HepG2 (cell line): ENCODE data around the gene CNNM2. TPM values are rescaled to one million over a fixed set of nuclear protein-coding genes. Genes with fewer than 3 reads are reported as not detected.

Source experiments
- ATRX ChIP-seq: sonication (generic); formaldehyde crosslinking; IDR thresholded peaks from 2 replicates; pipeline ENCODE4 v1.4.0; 2020; ENCODE audit warnings: missing genetic modification reagents, borderline replicate concordance
- IRF2 ChIP-seq: IDR thresholded peaks from 2 replicates; pipeline ENCODE4 v1.6.1; 2018; ENCODE audit warnings: missing genetic modification reagents, missing compliant biosample characterization
- KDM3A ChIP-seq: IDR thresholded peaks from 2 replicates; pipeline ENCODE4 v1.6.1; 2018; ENCODE audit warnings: low read depth, missing compliant biosample characterization
- KLF6 ChIP-seq: IDR thresholded peaks from 2 replicates; pipeline ENCODE4 v1.8.0; 2016; ENCODE audit warnings: missing biosample characterization, missing genetic modification reagents
- MYC ChIP-seq: sonication (generic); formaldehyde crosslinking; IDR thresholded peaks from 2 replicates; pipeline ENCODE4 v1.9.0; 2021; ENCODE audit warnings: missing genetic modification reagents, borderline replicate concordance
- NFATC3 ChIP-seq: sonication (generic); formaldehyde crosslinking; IDR thresholded peaks from 2 replicates; pipeline ENCODE4 v1.5.1; 2020; ENCODE audit warnings: mild to moderate bottlenecking, missing genetic modification reagents
- RFXANK ChIP-seq: IDR thresholded peaks from 2 replicates; pipeline ENCODE4 v1.6.1; 2016
- ZFP36 ChIP-seq: fragments of 150-350 bp; IDR thresholded peaks from 2 replicates; pipeline ENCODE4 v1.6.1; 2018; ENCODE audit warnings: borderline replicate concordance, low read length, low read depth; ENCODE audit not compliant: partially characterized antibody
- ZNF496 ChIP-seq: sonication (generic); formaldehyde crosslinking; IDR thresholded peaks from 2 replicates; pipeline ENCODE4 v1.8.1; 2023; ENCODE audit warnings: mild to moderate bottlenecking, moderate library complexity, missing genetic modification reagents; ENCODE audit not compliant: insufficient replicate concordance
- ZNF788 ChIP-seq: sonication (generic); formaldehyde crosslinking; IDR thresholded peaks from 2 replicates; pipeline ENCODE4 v1.5.0; 2020; ENCODE audit warnings: mild to moderate bottlenecking, missing genetic modification reagents, borderline replicate concordance
- ZNF850 ChIP-seq: sonication (generic); formaldehyde crosslinking; conservative IDR thresholded peaks from 2 replicates; pipeline ENCODE4 v1.9.0; 2021; ENCODE audit warnings: mild to moderate bottlenecking, missing genetic modification reagents
- polyA plus RNA-seq, 8 experiments: library from polyadenylated mRNA; depleted of rRNA in 3 of 8; stranded (reverse) in 7 of 8; unstranded in 1 of 8; fragments of >200 nt; fragmentation: Illumina TruSeq in 4 of 8; extraction: Trizol in 4 of 8; gene quantifications; 2 replicates each; pipeline versions ENCODE4 v1.2.1 to v1.2.3, GENCODE V29; 2011 to 2016; ENCODE audit warnings: low read depth in 4 of 8, missing spikeins in 1 of 8, mixed read lengths in 1 of 8; ENCODE audit not compliant: insufficient read depth in 1 of 8
- total RNA-seq, 5 experiments: library from RNA; depleted of rRNA; stranded (reverse); fragments of >200 nt; fragmentation: Illumina TruSeq; extraction: Trizol; gene quantifications; 2 replicates each; pipeline ENCODE4 v1.2.3, GENCODE V29; 2016; ENCODE audit warnings: low read depth in 1 of 5
- TF ChIP-seq, protein P1 (sequence below): sonication (generic); formaldehyde crosslinking; IDR thresholded peaks from 2 replicates; pipeline ENCODE4 v1.4.0; 2020; ENCODE audit warnings: missing genetic modification reagents
- TF ChIP-seq, protein P2 (sequence below): sonication (generic); formaldehyde crosslinking; IDR thresholded peaks from 2 replicates; pipeline ENCODE4 v1.5.0; 2020; ENCODE audit warnings: mild to moderate bottlenecking, missing genetic modification reagents
- TF ChIP-seq, protein P3 (sequence below): sonication (generic); formaldehyde crosslinking; IDR thresholded peaks from 2 replicates; pipeline ENCODE4 v1.5.1; 2020; ENCODE audit warnings: mild to moderate bottlenecking, missing genetic modification reagents, borderline replicate concordance
- TF ChIP-seq, protein P4 (sequence below): sonication (generic); formaldehyde crosslinking; IDR thresholded peaks from 2 replicates; pipeline ENCODE4 v1.4.0; 2020; ENCODE audit warnings: missing genetic modification reagents, borderline replicate concordance

The CNNM2 gene
- total and polyA plus RNA-seq, 2 of the 13 experiments (the other 11 are each of a cell fraction or from before 2014, with no cell fraction given), result 7.1 to 9.0 TPM

DNA sequence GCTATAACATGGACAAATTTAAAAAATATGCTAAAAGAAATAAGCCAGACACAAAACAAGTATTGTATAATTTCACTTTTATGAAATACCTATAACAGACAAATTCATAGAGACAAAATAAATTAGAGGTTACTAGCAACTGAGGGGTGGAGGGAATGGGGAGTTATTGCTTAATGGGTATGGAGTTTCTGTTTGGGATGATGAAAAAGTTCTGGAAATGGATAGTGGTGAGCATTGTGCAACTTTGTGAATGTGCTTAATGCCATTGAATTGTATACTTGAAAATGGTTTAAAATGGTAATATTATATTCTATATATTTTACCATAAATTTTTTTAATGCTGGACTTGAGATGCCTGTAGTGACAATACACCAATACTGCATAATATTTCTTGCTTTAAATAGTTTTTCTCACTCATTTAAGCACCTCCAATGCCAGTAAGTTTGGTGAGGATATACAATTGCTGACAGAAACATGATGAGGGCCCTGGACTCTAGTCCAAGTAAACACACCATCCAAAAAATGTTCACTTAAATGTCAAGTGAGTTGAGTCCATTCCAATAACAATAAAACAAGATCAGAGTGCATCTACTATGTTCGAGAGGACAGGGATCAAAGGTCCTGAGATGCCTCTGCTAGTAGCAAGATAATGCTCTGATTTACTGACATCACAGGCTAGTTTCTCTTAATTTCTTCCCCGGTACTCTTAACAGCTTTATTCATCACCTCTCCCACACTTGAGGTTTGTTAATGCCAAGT, 203.1 kb downstream of the CNNM2 start (continued):
- TF ChIP-seq, protein P1, sequence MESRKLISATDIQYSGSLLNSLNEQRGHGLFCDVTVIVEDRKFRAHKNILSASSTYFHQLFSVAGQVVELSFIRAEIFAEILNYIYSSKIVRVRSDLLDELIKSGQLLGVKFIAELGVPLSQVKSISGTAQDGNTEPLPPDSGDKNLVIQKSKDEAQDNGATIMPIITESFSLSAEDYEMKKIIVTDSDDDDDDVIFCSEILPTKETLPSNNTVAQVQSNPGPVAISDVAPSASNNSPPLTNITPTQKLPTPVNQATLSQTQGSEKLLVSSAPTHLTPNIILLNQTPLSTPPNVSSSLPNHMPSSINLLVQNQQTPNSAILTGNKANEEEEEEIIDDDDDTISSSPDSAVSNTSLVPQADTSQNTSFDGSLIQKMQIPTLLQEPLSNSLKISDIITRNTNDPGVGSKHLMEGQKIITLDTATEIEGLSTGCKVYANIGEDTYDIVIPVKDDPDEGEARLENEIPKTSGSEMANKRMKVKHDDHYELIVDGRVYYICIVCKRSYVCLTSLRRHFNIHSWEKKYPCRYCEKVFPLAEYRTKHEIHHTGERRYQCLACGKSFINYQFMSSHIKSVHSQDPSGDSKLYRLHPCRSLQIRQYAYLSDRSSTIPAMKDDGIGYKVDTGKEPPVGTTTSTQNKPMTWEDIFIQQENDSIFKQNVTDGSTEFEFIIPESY (CRISPR knock-in tag), result no peak
- TF ChIP-seq NFATC3 (CRISPR knock-in tag) (no peak), MYC (no peak), KDM3A (CRISPR knock-in tag) (no peak), KLF6 (CRISPR knock-in tag) (no peak), ZNF850 (CRISPR knock-in tag) (no peak), ZNF788 (CRISPR knock-in tag) (no peak), RFXANK (CRISPR knock-in tag) (no peak), IRF2 (no peak), ZNF496 (CRISPR knock-in tag) (no peak), ATRX (CRISPR knock-in tag) (no peak), ZFP36 (no peak)
- TF ChIP-seq, protein P2, sequence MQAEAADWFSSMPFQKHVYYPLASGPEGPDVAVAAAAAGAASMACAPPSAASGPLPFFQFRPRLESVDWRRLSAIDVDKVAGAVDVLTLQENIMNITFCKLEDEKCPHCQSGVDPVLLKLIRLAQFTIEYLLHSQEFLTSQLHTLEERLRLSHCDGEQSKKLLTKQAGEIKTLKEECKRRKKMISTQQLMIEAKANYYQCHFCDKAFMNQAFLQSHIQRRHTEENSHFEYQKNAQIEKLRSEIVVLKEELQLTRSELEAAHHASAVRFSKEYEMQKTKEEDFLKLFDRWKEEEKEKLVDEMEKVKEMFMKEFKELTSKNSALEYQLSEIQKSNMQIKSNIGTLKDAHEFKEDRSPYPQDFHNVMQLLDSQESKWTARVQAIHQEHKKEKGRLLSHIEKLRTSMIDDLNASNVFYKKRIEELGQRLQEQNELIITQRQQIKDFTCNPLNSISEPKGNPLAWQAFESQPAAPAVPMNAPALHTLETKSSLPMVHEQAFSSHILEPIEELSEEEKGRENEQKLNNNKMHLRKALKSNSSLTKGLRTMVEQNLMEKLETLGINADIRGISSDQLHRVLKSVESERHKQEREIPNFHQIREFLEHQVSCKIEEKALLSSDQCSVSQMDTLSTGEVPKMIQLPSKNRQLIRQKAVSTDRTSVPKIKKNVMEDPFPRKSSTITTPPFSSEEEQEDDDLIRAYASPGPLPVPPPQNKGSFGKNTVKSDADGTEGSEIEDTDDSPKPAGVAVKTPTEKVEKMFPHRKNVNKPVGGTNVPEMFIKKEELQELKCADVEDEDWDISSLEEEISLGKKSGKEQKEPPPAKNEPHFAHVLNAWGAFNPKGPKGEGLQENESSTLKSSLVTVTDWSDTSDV (CRISPR knock-in tag), result no peak
- TF ChIP-seq, protein P3, sequence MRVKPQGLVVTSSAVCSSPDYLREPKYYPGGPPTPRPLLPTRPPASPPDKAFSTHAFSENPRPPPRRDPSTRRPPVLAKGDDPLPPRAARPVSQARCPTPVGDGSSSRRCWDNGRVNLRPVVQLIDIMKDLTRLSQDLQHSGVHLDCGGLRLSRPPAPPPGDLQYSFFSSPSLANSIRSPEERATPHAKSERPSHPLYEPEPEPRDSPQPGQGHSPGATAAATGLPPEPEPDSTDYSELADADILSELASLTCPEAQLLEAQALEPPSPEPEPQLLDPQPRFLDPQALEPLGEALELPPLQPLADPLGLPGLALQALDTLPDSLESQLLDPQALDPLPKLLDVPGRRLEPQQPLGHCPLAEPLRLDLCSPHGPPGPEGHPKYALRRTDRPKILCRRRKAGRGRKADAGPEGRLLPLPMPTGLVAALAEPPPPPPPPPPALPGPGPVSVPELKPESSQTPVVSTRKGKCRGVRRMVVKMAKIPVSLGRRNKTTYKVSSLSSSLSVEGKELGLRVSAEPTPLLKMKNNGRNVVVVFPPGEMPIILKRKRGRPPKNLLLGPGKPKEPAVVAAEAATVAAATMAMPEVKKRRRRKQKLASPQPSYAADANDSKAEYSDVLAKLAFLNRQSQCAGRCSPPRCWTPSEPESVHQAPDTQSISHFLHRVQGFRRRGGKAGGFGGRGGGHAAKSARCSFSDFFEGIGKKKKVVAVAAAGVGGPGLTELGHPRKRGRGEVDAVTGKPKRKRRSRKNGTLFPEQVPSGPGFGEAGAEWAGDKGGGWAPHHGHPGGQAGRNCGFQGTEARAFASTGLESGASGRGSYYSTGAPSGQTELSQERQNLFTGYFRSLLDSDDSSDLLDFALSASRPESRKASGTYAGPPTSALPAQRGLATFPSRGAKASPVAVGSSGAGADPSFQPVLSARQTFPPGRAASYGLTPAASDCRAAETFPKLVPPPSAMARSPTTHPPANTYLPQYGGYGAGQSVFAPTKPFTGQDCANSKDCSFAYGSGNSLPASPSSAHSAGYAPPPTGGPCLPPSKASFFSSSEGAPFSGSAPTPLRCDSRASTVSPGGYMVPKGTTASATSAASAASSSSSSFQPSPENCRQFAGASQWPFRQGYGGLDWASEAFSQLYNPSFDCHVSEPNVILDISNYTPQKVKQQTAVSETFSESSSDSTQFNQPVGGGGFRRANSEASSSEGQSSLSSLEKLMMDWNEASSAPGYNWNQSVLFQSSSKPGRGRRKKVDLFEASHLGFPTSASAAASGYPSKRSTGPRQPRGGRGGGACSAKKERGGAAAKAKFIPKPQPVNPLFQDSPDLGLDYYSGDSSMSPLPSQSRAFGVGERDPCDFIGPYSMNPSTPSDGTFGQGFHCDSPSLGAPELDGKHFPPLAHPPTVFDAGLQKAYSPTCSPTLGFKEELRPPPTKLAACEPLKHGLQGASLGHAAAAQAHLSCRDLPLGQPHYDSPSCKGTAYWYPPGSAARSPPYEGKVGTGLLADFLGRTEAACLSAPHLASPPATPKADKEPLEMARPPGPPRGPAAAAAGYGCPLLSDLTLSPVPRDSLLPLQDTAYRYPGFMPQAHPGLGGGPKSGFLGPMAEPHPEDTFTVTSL (CRISPR knock-in tag), result peak; percentile 82; the same call in 1 of the 2 replicates
- TF ChIP-seq, protein P4, sequence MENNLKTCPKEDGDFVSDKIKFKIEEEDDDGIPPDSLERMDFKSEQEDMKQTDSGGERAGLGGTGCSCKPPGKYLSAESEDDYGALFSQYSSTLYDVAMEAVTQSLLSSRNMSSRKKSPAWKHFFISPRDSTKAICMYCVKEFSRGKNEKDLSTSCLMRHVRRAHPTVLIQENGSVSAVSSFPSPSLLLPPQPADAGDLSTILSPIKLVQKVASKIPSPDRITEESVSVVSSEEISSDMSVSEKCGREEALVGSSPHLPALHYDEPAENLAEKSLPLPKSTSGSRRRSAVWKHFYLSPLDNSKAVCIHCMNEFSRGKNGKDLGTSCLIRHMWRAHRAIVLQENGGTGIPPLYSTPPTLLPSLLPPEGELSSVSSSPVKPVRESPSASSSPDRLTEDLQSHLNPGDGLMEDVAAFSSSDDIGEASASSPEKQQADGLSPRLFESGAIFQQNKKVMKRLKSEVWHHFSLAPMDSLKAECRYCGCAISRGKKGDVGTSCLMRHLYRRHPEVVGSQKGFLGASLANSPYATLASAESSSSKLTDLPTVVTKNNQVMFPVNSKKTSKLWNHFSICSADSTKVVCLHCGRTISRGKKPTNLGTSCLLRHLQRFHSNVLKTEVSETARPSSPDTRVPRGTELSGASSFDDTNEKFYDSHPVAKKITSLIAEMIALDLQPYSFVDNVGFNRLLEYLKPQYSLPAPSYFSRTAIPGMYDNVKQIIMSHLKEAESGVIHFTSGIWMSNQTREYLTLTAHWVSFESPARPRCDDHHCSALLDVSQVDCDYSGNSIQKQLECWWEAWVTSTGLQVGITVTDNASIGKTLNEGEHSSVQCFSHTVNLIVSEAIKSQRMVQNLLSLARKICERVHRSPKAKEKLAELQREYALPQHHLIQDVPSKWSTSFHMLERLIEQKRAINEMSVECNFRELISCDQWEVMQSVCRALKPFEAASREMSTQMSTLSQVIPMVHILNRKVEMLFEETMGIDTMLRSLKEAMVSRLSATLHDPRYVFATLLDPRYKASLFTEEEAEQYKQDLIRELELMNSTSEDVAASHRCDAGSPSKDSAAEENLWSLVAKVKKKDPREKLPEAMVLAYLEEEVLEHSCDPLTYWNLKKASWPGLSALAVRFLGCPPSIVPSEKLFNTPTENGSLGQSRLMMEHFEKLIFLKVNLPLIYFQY (CRISPR knock-in tag), result no peak
